H1 (cell line): ENCODE results near the gene DPYD. TPM values are rescaled to one million over a fixed set of nuclear protein-coding genes. Genes with fewer than 3 reads are reported as not detected.

Experiments used
- CTCF ChIA-PET: fragments of 300-600 bp; sonication (Branson Sonifier 250); formaldehyde crosslinking; loops from one replicate; lab custom pipeline; 2021; ENCODE audit not compliant: partially characterized antibody; lab: Charles Lee
- POLR2A ChIA-PET: fragments of 300-600 bp; sonication (Branson Sonifier 250); formaldehyde crosslinking; loops from one replicate; lab custom pipeline; 2021; ENCODE audit warnings: inconsistent platforms; ENCODE audit not compliant: partially characterized antibody; lab: Charles Lee
- DNase-seq, 2 experiments: peaks; one replicate each; pipeline versions ENCODE4 v3.0.0 to v3.0.0-alpha.2; 2010 to 2022; ENCODE audit warnings: low spot score in 2 of 2, low read depth in 1 of 2, mixed read lengths in 1 of 2
- FAIRE-seq: peaks from 2 replicates; lab custom pipeline; 2011; peaks lifted over from hg19 to GRCh38; lab: Jason Lieb, UNC
- H2AFZ ChIP-seq: 2 replicates; pipeline ENCODE4 v1.8.1; 2012; ENCODE audit warnings: low read length, inconsistent platforms
- H2AK5ac ChIP-seq: 2 replicates; pipeline ENCODE4 v1.6.1; 2013; ENCODE audit warnings: low read depth, low read length
- H2BK120ac ChIP-seq: replicated peaks from 2 replicates; pipeline ENCODE3; 2013; ENCODE audit warnings: low read depth, low read length, inconsistent platforms
- H2BK12ac ChIP-seq: 2 replicates; pipeline ENCODE4 v1.6.1; 2013; ENCODE audit warnings: low read depth, low read length
- H2BK15ac ChIP-seq: 2 replicates; pipeline ENCODE4 v1.6.1; 2013; ENCODE audit warnings: low read length
- H2BK20ac ChIP-seq: 2 replicates; pipeline ENCODE4 v1.6.1; 2013; ENCODE audit warnings: low read length
- H2BK5ac ChIP-seq: 2 replicates; pipeline ENCODE4 v1.6.1; 2013; ENCODE audit warnings: low read depth, low read length
- H3K14ac ChIP-seq: 2 replicates; pipeline ENCODE4 v1.6.1; 2013; ENCODE audit warnings: inconsistent platforms; ENCODE audit not compliant: insufficient read length
- H3K18ac ChIP-seq: 2 replicates; pipeline ENCODE4 v1.6.1; 2013; ENCODE audit warnings: low read length; ENCODE audit errors: extremely low read depth
- H3K23ac ChIP-seq: 2 replicates; pipeline ENCODE4 v1.6.1; 2013; ENCODE audit warnings: inconsistent platforms; ENCODE audit not compliant: insufficient read length
- H3K23me2 ChIP-seq: 2 replicates; pipeline ENCODE4 v1.6.1; 2013; ENCODE audit warnings: low read depth, low read length
- H3K27ac ChIP-seq: 2 replicates; pipeline ENCODE4 v1.6.1; 2011; ENCODE audit warnings: low read depth, low read length, inconsistent platforms
- H3K27me3 ChIP-seq, 4 experiments: replicated peaks in 1 of 4; 1 replicate in 1 of 4; 2 replicates in 3 of 4; pipeline versions ENCODE4 v1.6.1 to v1.8.1; 2011 to 2013; ENCODE audit warnings: low read length in 3 of 4, mild to moderate bottlenecking in 3 of 4, inconsistent platforms in 2 of 4, mixed read lengths in 2 of 4, moderate library complexity in 1 of 4; ENCODE audit not compliant: control insufficient read depth in 3 of 4, insufficient read depth in 3 of 4; ENCODE audit errors: extremely low read depth in 1 of 4
- H3K36me3 ChIP-seq, 4 experiments: 2 replicates each; pipeline versions ENCODE4 v1.6.1 to v1.8.1; 2011 to 2013; ENCODE audit warnings: mild to moderate bottlenecking in 4 of 4, low read length in 3 of 4, moderate library complexity in 2 of 4, control low read depth in 1 of 4, inconsistent platforms in 1 of 4; ENCODE audit not compliant: insufficient read depth in 4 of 4, control insufficient read depth in 2 of 4
- H3K4ac ChIP-seq: replicated peaks from 2 replicates; pipeline ENCODE3; 2013; ENCODE audit warnings: low read length, low read depth, mixed read lengths, inconsistent platforms; ENCODE audit not compliant: insufficient read length
- H3K4me1 ChIP-seq, 4 experiments: replicated peaks in 1 of 4; 1 replicate in 1 of 4; 2 replicates in 3 of 4; pipeline versions ENCODE4 v1.6.1 to v1.8.1; 2011 to 2013; ENCODE audit warnings: low read length in 3 of 4, inconsistent platforms in 2 of 4, mixed read lengths in 1 of 4; ENCODE audit not compliant: insufficient read depth in 4 of 4, control insufficient read depth in 3 of 4
- H3K4me2 ChIP-seq, 2 experiments: 2 replicates each; pipeline versions ENCODE4 v1.6.1 to v1.8.1; 2011 to 2013; ENCODE audit warnings: low read depth in 2 of 2, low read length in 2 of 2, control low read depth in 1 of 2, inconsistent platforms in 1 of 2, mild to moderate bottlenecking in 1 of 2; ENCODE audit not compliant: insufficient read depth in 1 of 2
- H3K4me3 ChIP-seq, 4 experiments: fragments of 200-600, 300-600 bp in 1 of 4; sonication (generic), shearing (Covaris generic), sonication (Bioruptor Twin) in 1 of 4; 2 replicates each; pipeline versions ENCODE4 v1.5.1 to v1.8.1; 2011 to 2016; ENCODE audit warnings: low read length in 4 of 4, low read depth in 3 of 4, control low read depth in 2 of 4, inconsistent platforms in 2 of 4, mild to moderate bottlenecking in 2 of 4, mixed read lengths in 1 of 4, moderate library complexity in 1 of 4; ENCODE audit not compliant: insufficient read depth in 2 of 4; ENCODE audit errors: extremely low read depth in 1 of 4
- H3K56ac ChIP-seq: replicated peaks from 2 replicates; pipeline ENCODE3; 2013; ENCODE audit warnings: low read depth, mild to moderate bottlenecking, mixed read lengths, low read length, inconsistent platforms; ENCODE audit not compliant: insufficient read length
- H3K79me1 ChIP-seq: 2 replicates; pipeline ENCODE4 v1.6.1; 2013; ENCODE audit warnings: low read depth, low read length, control low read depth
- H3K79me2 ChIP-seq, 2 experiments: 2 replicates each; pipeline versions ENCODE4 v1.6.1 to v1.8.1; 2012 to 2013; ENCODE audit warnings: low read length in 2 of 2, mild to moderate bottlenecking in 2 of 2, inconsistent platforms in 1 of 2; ENCODE audit not compliant: insufficient read depth in 2 of 2, control insufficient read depth in 1 of 2
- H3K9ac ChIP-seq, 4 experiments: replicated peaks in 1 of 4; 1 replicate in 1 of 4; 2 replicates in 3 of 4; pipeline versions ENCODE4 v1.6.1 to v1.8.1; 2011 to 2013; ENCODE audit warnings: low read depth in 3 of 4, low read length in 3 of 4, control low read depth in 2 of 4, mild to moderate bottlenecking in 2 of 4, moderate library complexity in 2 of 4, inconsistent platforms in 1 of 4; ENCODE audit errors: extremely low read depth in 1 of 4
- H3K9me3 ChIP-seq, 2 experiments: 2 replicates each; pipeline versions ENCODE4 v1.6.1 to v1.8.1; 2012 to 2013; ENCODE audit warnings: mild to moderate bottlenecking in 2 of 2, moderate library complexity in 2 of 2, control low read depth in 1 of 2, inconsistent platforms in 1 of 2, low read depth in 1 of 2, low read length in 1 of 2, mixed read lengths in 1 of 2; ENCODE audit not compliant: insufficient read depth in 2 of 2
- H4K20me1 ChIP-seq, 2 experiments: replicated peaks in 1 of 2; 2 replicates each; pipeline versions ENCODE3 to v1.8.1; 2011 to 2013; ENCODE audit warnings: inconsistent platforms in 2 of 2, low read length in 2 of 2, mild to moderate bottlenecking in 1 of 2; ENCODE audit not compliant: insufficient read depth in 2 of 2, control insufficient read depth in 1 of 2
- H4K5ac ChIP-seq: 2 replicates; pipeline ENCODE4 v1.6.1; 2013; ENCODE audit warnings: low read length, low read depth, mixed read lengths, inconsistent platforms; ENCODE audit not compliant: insufficient read length
- H4K8ac ChIP-seq: 2 replicates; pipeline ENCODE4 v1.8.0; 2013; ENCODE audit warnings: mild to moderate bottlenecking, moderate library complexity, low read length, inconsistent platforms; ENCODE audit not compliant: insufficient read depth; ENCODE audit errors: extremely low read depth
- H4K91ac ChIP-seq: replicated peaks from 2 replicates; pipeline ENCODE3; 2013; ENCODE audit warnings: low read length, mixed read lengths, inconsistent platforms; ENCODE audit not compliant: insufficient read length
- CHD2 ChIP-seq: IDR thresholded peaks from 2 replicates; pipeline ENCODE4 v1.6.1; 2012; ENCODE audit warnings: low read length, improper control_type of control experiment
- E2F6 ChIP-seq: IDR thresholded peaks from 2 replicates; pipeline ENCODE4 v1.6.1; 2012; ENCODE audit warnings: inconsistent platforms
- EP300 ChIP-seq, 2 experiments: IDR thresholded peaks; 1 replicate in 1 of 2; 2 replicates in 1 of 2; pipeline ENCODE4 v1.6.1; 2011 to 2012; ENCODE audit warnings: low read depth in 2 of 2, low read length in 2 of 2, mild to moderate bottlenecking in 2 of 2, borderline replicate concordance in 1 of 2, inconsistent platforms in 1 of 2, moderate library complexity in 1 of 2
- HDAC6 ChIP-seq: IDR thresholded peaks from one replicate; pipeline ENCODE4 v1.7.1; 2012; ENCODE audit warnings: low read depth, mild to moderate bottlenecking, inconsistent platforms, low read length, moderate library complexity
- SAP30 ChIP-seq: fragments of 300-600 bp; sonication (generic); IDR thresholded peaks from 2 replicates; pipeline ENCODE4 v1.7.1; 2012; ENCODE audit warnings: low read length, moderate library complexity, mild to moderate bottlenecking, inconsistent platforms; ENCODE audit not compliant: insufficient read depth, insufficient replicate concordance
- WGBS, 2 experiments: shearing (Covaris generic) in 1 of 2; methylation state at CpG; one replicate each; pipeline versions ENCODE4 v1.1.6 to v1.1.7; 2013 to 2015; ENCODE audit warnings: low lambda C conversion rate in 2 of 2, mixed read lengths in 2 of 2, inconsistent platforms in 1 of 2, low coverage in 1 of 2, missing lambda C conversion rate in 1 of 2; ENCODE audit not compliant: insufficient replicate concordance in 2 of 2, insufficient coverage in 1 of 2, insufficient read length in 1 of 2; ENCODE audit errors: extremely low coverage in 1 of 2, missing lambda C conversion rate in 1 of 2; 5-methylcytosine and 5-hydroxymethylcytosine counted together
- polyA plus RNA-seq, 7 experiments: library from polyadenylated mRNA; depleted of rRNA in 3 of 7; stranded (reverse) in 5 of 7; unstranded in 2 of 7; fragments of >200 nt in 5 of 7; fragments of 200-250 nt in 2 of 7; gene quantifications; 1 replicate in 5 of 7; 2 replicates in 1 of 7; 4 replicates in 1 of 7; pipeline versions ENCODE4 v1.2.1 to v1.2.3, GENCODE V29; 2011 to 2013; ENCODE audit warnings: missing spikeins in 2 of 7, mixed read lengths in 2 of 7
- total RNA-seq: library from RNA; stranded (reverse); fragmentation: NEBNext Ultra II Directional; extraction: Animal tissue kit (Norgen Biotek cat#: 25700); gene quantifications from 2 replicates; pipeline ENCODE4 v1.2.1, GENCODE V29; 2021

DPYD gene
- total and polyA plus RNA-seq, 2 of the 8 experiments (the other 6 are each of a cell fraction or from before 2014, with no cell fraction given): 0.29 to 0.73 TPM

GRCh38 chr1:97759078-97759477 is 161.8 kb downstream of the DPYD start:
- CTCF ChIA-PET: no interaction called here

More at GRCh38 chr1:97759078-97759477, 161.8 kb downstream of the DPYD start:
- H3K9ac ChIP-seq: no peak overlapping the region
- no peak overlapping the region for H4K5ac ChIP-seq
- no peak overlapping the region for H2BK120ac ChIP-seq
- POLR2A ChIA-PET: no interaction called here
- 0 out of 4 replicates have a peak, but pooled peaks cover 0 to 3% of the 10 kb centered on the region in 2 experiments for H3K9me3 ChIP-seq
- H3K4me3 ChIP-seq: no peak overlapping the region
- no peak overlapping the region for H2AK5ac ChIP-seq
- no peak overlapping the region for H4K91ac ChIP-seq
- H3K4me2 ChIP-seq: no peak overlapping the region
- no peak overlapping the region for H2BK5ac ChIP-seq
- WGBS, 2 experiments: 91% methylated on average over 2 of the region's 2 CpGs; no CpG with 5 or more reads in 1 of the 2 experiments
- H3K79me2 ChIP-seq: no peaks in the 10 kb centered on the region
- no peaks in the 10 kb centered on the region for H3K4me1 ChIP-seq
- H2BK12ac ChIP-seq: no peak overlapping the region
- H2BK20ac ChIP-seq: no peak overlapping the region
- no peak overlapping the region for H3K4ac ChIP-seq
- no peaks in the 10 kb centered on the region for H4K20me1 ChIP-seq
- TF ChIP-seq E2F6 (no peak), SAP30 (no peak), EP300 (IDR thresholded peaks at IDR 0.05; ENCODE audit: borderline replicate concordance in 1 of 2, low read depth in 2 of 2, low read length in 2 of 2) (no peak), CHD2 (no peak), HDAC6 (no peak)
- no peak overlapping the region for H3K56ac ChIP-seq
- H4K8ac ChIP-seq: no peak overlapping the region
- H3K14ac ChIP-seq: no peak overlapping the region
- H3K23me2 ChIP-seq: no peaks in the 10 kb centered on the region
- no peaks in the 10 kb centered on the region for H3K79me1 ChIP-seq
- no peak overlapping the region for H3K27ac ChIP-seq
- DNase-seq (no peak), FAIRE-seq (no peak)
- H3K23ac ChIP-seq: no peak overlapping the region
- H3K36me3 ChIP-seq: no peaks in the 10 kb centered on the region
- no peak overlapping the region for H2BK15ac ChIP-seq
- no peak overlapping the region for H3K18ac ChIP-seq
- H3K27me3 ChIP-seq: no peaks in the 10 kb centered on the region
- H2AFZ ChIP-seq: no peak overlapping the region
